Duodenal mucosa (tissue), 2 donors: ENCODE measurements around the gene ECM2.
A peak's percentile ranks its signal among the peaks of the same experiment; 100 is the strongest.
"Not testable (repeated sequence)": the region's sequence is repeated elsewhere in the genome, so short reads cannot be mapped to it uniquely, and the experiment has no call there.

Experiments used
- H3K27ac ChIP-seq: one replicate; pipeline ENCODE4 v1.7.0; 2013; ENCODE audit warnings: low read depth, low read length
- H3K27me3 ChIP-seq, 2 donors: one replicate each; pipeline ENCODE4 v1.7.0; 2013; ENCODE audit warnings: low read length in 2 of 2, control low read depth in 1 of 2; ENCODE audit not compliant: insufficient read depth in 2 of 2, control insufficient read depth in 1 of 2
- H3K36me3 ChIP-seq, 2 donors: one replicate each; pipeline ENCODE4 v1.7.0; 2013; ENCODE audit warnings: low read length in 2 of 2, control low read depth in 1 of 2; ENCODE audit not compliant: insufficient read depth in 2 of 2, control insufficient read depth in 1 of 2
- H3K4me1 ChIP-seq, 2 donors: one replicate each; pipeline ENCODE4 v1.7.0; 2013; ENCODE audit warnings: low read length in 2 of 2, control low read depth in 1 of 2; ENCODE audit not compliant: insufficient read depth in 2 of 2, control insufficient read depth in 1 of 2
- H3K4me3 ChIP-seq, 2 donors: one replicate each; pipeline ENCODE4 v1.7.0; 2013; ENCODE audit warnings: low read length in 2 of 2, low read depth in 1 of 2
- H3K9ac ChIP-seq, 2 donors: one replicate each; pipeline ENCODE4 v1.7.0; 2013; ENCODE audit warnings: low read length in 2 of 2, low read depth in 1 of 2
- H3K9me3 ChIP-seq, 2 donors: one replicate each; pipeline ENCODE4 v1.7.0; 2013; ENCODE audit warnings: low read length in 2 of 2, control low read depth in 1 of 2; ENCODE audit not compliant: control insufficient read depth in 1 of 2

Gene ECM2

DNA sequence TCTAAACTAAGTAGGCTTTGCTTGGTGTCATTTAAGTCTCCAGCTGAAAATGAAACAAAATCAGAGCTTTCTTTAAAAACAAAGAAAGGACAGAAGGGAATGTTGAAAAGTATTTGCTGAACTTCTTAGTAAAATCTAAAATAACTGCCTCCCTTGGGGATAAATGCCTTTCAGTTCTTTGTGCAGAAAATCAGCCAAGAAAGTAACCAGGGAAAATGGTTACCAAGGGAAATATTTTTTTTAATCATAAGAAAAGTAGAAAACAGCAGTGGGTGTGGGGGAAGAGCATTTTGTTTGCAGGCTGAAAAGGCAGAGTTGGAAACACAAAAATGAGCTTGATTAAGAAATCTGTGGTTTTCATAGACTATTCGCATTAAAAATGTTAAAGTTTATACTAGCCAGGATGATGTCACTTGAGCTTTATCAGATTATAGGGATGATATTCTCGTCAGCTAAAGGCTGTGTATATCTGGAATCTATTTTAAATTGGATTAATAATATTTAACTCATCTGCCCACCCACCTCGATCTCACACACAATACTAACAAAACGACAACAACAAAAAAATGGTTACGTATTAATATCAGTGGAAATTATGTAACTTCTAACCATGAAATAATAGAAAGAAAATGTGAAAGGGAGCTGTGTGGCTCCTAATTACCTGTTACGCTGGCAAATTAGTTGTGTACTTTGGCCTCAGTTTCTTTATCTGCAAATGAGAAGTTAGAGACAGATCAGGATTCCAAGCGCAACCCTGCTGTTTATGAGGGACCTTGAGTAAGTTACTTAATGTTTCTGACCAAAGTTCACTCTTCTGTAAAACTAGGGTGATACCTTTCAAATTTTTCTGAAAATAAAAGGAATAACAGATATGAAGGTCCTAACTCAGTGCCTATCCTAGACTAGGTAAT is at the start of gene ECM2:
Gene ECM2, minus strand, starts transcription at position 51 of the 911 bp plus-strand sequence. CDS start 13,124 bp downstream, outside the sequence.
- Histone ChIP-seq H3K4me1 (peaks cover 10 to 14% of the 10 kb centered on the region in 2 donors), H3K27ac (peak within 1 kb of the TSS; percentile 47), H3K36me3 (no peaks in the 10 kb centered on the region), H3K9me3 (no peaks in the 10 kb centered on the region), H3K4me3 (peak within 1 kb of the TSS; percentile 58), H3K27me3 (no peaks in the 10 kb centered on the region), H3K9ac (peak within 1 kb of the TSS; percentile 27 to 59)

DNA sequence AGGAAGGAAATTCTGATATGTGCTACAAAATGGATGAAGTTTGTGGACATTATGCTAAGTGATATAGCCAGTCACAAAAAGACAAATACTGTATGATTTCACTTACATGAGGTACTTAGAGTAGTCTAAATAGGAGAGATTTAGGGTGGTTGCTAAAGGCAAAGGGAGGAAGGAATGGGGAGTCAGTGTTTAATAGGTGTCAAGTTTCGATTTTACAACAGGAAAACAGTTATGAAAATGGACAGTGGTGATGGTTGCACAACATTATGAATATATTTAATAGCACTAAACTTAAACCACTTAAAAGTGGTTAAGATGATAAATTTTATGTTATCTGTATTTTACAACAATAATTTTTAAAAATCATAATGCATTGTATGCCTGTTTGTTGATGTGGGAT is 40.4 kb upstream of the ECM2 start:
- Histone ChIP-seq H3K36me3 (no peaks in the 10 kb centered on the region), H3K9ac (no peak overlapping the region), H3K4me1 (no peaks in the 10 kb centered on the region), H3K27me3 (no peaks in the 10 kb centered on the region), H3K9me3 (no peaks in the 10 kb centered on the region), H3K27ac (no peak overlapping the region), H3K4me3 (no peak overlapping the region)

DNA sequence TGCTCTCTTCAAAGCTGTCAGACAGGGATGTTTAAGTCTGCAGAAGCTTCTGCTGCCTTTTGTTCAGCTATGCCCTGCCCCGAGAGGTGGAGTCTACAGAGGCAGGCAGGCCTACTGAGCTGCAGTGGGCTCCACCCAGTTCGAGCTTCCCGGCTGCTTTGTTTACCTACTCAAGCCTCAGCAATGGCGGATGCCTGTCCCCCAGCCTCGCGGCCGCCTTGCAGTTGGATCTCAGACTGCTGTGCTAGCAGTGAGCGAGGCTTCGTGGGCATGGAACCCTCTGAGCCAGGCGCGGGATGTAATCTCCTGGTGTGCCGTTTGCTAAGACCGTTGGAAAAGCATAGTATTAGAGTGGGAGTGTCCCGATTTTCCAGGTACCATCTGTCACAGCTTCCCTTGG is 37.8 kb upstream of the ECM2 start:
- H3K4me3 ChIP-seq, H3K27me3 ChIP-seq, H3K36me3 ChIP-seq, H3K4me1 ChIP-seq, H3K9ac ChIP-seq, H3K27ac ChIP-seq, H3K9me3 ChIP-seq: not testable (repeated sequence)

DNA sequence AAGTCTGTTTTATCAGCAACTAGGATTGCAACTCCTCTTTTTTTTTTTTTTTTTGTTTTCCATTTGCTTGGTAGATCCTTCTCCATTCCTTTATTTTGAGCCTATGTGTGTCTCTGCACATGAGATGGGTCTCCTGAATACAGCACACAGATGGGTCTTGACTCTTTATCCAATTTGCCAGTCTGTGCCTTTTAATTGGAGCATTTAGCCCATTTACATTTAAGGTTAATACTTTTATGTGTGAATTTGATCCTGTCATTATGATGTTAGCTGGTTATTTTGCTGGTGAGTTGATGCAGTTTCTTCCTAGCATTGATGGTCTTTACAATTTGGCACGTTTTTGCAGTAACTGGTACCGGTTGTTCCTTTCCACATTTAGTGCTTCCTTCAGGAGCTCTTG is 36.1 kb upstream of the ECM2 start:
- not testable (repeated sequence) for H3K9ac ChIP-seq, H3K4me1 ChIP-seq, H3K4me3 ChIP-seq, H3K27me3 ChIP-seq, H3K36me3 ChIP-seq, H3K9me3 ChIP-seq, H3K27ac ChIP-seq

DNA sequence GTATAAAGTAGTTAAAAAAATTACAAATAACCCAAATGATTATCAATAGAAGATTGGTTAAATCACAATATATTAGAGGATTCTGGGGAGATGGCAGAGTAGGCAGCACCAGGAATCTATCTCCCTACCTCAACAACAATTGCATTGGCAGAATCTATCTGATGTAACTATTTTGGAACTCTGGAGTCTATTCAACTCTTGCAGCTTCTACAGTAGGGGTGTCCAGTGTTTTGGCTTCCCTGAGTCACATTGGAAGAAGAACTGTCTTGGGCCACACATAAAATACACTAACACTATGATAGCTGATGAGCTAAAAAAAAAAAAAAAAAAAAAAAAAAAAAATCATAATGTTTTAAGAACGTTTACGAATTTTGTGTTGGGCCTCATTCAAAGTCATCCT is 29.2 kb upstream of the ECM2 start:
- Histone ChIP-seq H3K9ac (no peak overlapping the region), H3K27ac (no peak overlapping the region), H3K36me3 (no peaks in the 10 kb centered on the region), H3K4me1 (no peaks in the 10 kb centered on the region), H3K9me3 (no peaks in the 10 kb centered on the region), H3K27me3 (no peaks in the 10 kb centered on the region), H3K4me3 (no peak overlapping the region)

DNA sequence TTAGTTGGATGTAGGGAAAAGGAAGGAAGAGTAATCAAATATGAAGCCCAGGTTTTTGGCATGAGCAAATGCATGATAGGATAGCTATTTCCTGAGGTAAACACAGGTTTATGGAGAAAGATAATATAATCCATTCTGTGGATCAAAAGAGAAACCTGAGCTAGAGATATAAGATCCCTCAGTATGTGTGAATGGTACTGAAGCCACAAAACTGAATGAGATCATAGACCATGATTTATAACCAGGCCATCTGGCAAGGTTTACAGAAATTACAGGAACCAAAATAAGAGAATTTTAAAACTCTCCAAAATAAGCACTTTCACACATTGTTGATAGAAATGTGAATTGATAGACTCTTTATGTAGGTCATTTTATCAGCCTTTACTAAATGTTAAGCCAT is 28.7 kb upstream of the ECM2 start:
- Histone ChIP-seq H3K4me1 (no peaks in the 10 kb centered on the region), H3K36me3 (no peaks in the 10 kb centered on the region), H3K27me3 (no peaks in the 10 kb centered on the region), H3K9ac (no peak overlapping the region), H3K9me3 (no peaks in the 10 kb centered on the region), H3K27ac (no peak overlapping the region), H3K4me3 (no peak overlapping the region)

DNA sequence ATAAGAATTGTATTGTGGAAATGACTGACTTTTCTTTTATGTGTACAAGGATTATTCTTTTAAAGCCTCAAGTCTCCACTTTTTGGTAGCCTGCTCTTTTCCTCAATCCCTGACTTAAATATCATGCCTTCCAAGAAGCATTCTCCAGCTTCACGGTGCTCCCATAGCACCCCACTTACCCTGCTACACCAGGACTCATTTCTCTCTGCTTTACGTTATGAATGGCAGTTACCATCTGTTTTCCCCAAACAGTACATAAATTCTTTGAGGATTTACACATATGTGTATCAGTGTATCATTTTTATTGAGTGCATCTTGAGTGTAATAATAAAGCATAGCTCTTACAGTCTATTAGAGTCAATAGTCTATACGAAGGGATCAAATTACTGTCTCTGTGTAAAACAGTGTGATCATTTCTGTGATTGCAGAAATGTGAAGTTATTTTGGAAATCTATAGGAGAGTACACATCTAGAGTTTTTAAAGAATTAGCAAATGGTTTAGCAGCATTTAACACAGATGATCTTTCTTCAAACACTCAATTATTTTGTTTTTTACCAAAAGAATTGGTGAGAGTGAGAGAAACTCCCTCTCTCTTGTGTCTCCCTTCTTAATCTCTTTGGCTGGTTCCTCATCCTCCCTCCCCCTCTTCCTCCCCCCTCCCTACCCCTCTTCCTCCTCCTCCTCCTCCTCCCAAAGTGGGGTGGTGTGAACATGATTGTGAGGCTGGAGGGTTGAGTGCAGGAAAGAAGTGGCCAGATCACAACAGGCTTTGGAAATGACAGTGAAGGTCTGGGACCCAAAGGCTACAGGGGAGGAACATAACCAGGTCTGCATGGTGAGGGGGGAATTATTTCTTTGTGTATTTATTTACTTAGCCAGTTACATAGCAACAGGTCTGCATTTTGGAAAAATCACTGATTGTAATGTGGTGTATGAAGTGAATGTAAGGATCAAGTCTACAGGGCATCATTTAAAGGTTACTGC is 27.6 kb upstream of the ECM2 start:
- H3K9ac ChIP-seq = no peak overlapping the region
- H3K27me3 ChIP-seq = no peaks in the 10 kb centered on the region
- no peaks in the 10 kb centered on the region for H3K9me3 ChIP-seq
- no peak overlapping the region for H3K4me3 ChIP-seq
- H3K36me3 ChIP-seq = no peaks in the 10 kb centered on the region
- H3K4me1 ChIP-seq = no peaks in the 10 kb centered on the region
- no peak overlapping the region for H3K27ac ChIP-seq

DNA sequence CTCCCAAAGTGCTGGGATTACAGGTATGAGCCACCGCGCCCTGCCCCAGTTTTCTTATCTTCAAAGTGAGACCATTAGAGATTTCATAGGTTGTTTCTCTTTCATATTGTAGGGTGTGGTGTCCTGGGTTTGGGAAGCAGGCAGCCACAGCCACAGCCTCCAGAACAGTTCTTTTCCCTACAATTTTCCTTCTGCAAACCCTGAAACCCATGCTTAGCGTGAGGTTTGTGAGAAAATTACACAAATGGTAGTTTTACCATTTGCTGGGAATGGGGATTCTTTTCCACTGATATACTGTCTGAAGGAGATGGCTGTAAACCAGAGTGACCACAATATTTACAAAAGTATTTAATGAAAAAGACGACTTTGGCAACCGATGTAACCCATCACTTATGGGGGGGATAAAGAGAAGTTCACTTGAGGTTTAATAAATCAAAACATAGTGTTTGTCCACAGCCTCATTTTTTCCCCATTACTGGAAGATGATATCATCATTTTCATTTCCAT is 26.7 kb upstream of the ECM2 start:
- Histone ChIP-seq H3K9me3 (no peaks in the 10 kb centered on the region), H3K4me1 (no peaks in the 10 kb centered on the region), H3K27me3 (no peaks in the 10 kb centered on the region), H3K9ac (no peak overlapping the region), H3K36me3 (no peaks in the 10 kb centered on the region), H3K27ac (no peak overlapping the region), H3K4me3 (no peak overlapping the region)

DNA sequence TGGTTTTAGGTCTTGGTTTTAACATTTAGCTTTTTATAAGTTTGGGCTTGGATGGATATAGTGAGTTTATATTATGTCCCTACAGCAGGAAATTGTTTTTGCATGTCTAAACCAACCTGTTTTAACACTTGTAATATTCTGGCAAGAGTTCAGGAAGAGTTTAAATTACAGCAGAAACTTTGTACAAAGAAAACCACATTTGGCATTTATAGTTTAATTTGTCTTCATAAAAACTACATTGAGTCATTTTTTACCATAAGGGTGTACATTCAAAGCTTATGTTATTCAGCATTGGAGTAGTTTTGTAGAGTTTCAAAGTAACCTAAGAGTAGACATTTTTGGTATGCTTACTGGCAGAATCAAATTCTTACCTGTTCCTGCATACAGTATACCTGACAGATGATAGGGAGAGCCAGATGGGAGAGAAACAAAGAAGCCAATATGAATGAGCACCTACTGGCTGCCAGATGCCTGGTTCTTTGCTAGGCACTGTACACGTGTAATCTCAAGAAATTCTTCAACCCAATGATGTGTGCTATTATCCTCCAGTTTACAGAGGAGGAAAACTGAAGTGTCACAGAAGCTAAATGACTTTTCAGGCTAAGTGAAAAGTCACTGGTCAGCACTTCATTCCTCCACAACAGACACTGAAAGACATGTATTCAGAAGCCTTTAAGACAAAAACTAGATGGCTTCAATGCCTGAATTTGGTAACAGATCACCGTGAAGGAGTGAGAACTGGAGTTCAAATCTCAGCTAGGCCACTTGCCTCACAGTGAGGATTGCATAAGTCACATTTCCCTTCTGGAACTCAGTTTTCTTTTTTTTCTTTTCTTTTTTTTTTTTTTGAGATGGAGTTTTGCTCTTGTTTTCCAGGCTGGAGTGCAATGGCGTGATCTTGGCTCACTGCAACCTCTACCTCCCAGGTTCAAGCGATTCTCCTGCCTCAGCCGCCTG is 25.9 kb upstream of the ECM2 start:
- H3K4me1 ChIP-seq = no peaks in the 10 kb centered on the region
- H3K9ac ChIP-seq = no peak overlapping the region
- H3K4me3 ChIP-seq = no peak overlapping the region
- no peaks in the 10 kb centered on the region for H3K36me3 ChIP-seq
- no peaks in the 10 kb centered on the region for H3K27me3 ChIP-seq
- H3K9me3 ChIP-seq = no peaks in the 10 kb centered on the region
- H3K27ac ChIP-seq = no peak overlapping the region
